ENCODE measurements around the gene SELENOO.

The SELENOO gene

DNA sequence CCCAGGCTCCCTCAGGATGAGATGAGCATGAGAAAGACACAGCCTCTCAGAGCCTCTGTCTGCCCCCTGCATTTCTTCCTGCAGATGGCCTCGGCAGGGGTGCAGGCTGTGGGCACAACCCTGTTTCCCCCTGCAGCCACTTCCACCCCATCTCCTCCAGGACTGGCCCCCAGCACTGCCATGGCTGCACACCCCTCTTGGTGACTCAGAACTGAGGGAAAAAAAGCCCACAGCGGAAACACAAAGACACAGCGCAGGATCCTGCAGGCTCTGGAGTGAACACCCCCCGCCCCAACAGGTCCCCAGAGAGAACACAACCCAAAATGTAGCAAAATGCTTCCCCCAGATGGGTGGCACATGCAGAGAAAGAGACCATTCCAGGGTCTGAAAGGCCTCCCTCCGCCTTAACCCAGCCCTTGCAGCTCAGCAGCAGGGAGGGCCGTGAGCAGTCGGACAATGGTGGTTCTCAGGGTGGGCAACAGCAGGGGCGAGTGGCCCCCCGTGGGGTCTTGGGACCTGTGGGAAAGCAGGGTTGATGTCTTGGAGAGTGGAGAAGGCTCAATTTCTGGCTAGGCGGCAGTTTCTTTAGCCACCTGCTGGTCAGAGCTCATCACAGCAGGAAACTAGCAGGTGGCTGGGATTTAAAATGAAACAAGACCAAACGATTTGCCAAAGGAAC is 36.1 kb downstream of the SELENOO start:
- peak; percentile 45 for DNase-seq (ENCODE audit: low spot score)

DNA sequence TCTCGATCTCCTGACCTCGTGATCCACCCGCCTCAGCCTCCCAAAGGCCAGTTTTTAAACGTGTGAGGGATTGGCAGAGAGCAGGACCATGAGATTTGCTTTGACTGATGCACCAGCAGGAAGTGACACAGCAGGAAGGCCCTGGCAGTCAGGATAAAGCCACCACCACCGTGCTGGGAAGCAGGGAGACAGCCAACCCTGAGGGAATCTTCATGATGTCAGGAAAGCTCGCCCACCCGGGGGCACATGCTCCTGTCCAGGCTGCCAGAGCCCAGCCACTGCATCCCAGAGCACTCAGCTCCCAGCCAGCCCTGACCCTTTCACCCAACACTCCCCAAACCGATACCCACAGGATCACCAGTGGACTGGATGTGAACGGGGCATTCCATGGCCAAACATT is 37.9 kb downstream of the SELENOO start:
- no peak for DNase-seq (ENCODE audit: low spot score)

DNA sequence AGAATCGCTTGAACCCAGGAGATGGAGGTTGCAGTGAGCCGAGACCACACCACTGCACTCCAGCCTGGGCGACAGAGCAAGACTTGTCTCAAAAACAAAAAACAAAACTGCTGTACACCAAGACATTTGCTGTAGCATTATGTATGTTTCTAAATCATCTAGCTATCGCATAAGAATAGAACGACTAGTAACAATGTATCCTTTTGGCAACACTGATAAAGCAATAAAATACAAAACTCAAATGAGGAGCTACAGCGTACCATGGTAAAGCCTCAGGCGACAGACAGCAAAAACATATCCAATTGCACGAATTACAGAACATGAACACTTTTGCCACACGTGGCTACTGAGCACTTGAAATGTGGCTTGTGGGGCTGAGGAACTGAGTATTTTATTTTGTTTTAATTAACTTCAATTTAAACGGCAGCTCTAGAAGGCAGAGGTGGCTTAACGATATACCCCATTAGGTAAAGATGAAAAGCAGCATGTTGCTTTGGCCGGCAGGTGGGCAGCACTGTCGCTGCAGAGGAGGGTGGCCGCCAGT is 41.7 kb downstream of the SELENOO start:
- DNase-seq (ENCODE audit: low spot score): no peak

DNA sequence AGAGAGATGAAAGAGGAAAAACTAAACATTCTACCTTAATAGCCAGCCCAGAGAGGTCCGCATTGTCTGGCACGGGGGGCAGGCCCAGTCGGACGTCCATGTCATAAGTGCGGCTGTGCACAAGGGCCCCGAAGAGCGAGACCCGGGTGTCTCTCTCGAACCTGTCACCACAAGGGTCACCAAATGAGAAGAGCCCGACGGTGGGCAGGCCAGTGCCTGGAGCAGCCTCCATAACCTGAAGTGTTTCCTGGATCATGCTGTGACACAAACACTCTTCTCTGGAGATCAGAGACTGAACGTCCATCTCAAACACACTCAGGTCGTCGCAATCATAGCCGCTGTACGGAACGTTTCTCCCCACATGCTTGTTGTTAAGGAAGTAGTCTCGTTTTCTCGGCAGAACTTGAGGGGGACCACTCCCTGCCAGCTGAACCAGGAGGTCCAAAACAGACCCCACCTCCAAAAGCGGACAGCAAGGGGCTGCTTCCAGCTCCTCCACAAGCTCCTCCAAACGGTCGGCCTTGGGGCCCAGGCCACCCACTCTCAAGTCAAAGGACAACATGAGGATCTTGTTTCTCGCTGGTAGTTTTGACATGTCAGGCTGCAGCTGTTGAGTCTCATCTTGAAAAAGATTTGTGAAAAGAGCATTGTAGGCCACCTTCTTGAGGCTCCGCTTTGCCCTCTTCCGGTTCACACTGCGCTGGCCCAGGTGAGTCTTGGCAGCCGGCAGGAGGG is 43.0 kb downstream of the SELENOO start:
- DNase-seq (ENCODE audit: low spot score): no peak

DNA sequence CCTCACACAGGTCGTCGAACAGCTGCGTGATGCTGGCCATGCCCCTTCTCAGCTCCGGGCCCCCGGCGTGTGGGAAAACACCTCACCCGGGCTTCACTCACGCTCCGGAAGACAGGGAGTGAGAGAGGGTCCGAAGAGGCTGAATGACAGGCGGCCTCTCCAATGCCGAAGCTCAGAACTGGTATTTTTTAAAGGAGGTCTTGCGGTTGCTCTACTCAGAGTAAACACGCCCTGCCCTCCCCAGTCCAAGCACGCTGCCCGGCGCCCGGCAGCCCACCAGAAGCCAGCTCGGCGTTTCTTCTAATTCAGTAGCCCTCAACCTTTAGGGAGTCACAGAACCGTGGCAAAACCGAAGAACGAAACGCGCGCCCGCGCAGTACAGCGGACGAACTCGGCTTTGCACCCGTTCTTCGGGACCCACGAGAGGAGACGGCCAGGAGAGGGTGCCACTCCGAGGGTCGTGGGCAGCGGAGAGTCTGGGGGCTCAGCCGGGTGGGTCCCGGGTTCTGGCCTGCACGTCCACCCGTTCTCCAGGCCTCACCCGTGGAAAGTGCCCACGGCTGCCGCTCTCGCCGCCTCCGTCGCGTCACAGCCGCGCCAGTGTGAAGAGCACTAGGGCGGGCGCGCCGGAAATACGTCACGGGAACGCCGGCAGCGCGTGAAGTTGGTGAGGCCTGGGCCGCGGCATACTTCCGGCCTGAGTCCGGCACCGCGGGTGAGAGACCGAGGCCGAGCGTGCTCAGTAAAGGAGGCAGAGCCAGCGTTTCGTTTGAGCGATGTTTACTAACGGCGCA is 43.8 kb downstream of the SELENOO start, which contains the start of gene TUBGCP6:
TSS of gene TUBGCP6 (minus strand) at position 604 of the 794 bp plus-strand sequence. CDS start at position 40, 564 bp downstream.
- DNase-seq (ENCODE audit: low spot score): peak; percentile 96

DNA sequence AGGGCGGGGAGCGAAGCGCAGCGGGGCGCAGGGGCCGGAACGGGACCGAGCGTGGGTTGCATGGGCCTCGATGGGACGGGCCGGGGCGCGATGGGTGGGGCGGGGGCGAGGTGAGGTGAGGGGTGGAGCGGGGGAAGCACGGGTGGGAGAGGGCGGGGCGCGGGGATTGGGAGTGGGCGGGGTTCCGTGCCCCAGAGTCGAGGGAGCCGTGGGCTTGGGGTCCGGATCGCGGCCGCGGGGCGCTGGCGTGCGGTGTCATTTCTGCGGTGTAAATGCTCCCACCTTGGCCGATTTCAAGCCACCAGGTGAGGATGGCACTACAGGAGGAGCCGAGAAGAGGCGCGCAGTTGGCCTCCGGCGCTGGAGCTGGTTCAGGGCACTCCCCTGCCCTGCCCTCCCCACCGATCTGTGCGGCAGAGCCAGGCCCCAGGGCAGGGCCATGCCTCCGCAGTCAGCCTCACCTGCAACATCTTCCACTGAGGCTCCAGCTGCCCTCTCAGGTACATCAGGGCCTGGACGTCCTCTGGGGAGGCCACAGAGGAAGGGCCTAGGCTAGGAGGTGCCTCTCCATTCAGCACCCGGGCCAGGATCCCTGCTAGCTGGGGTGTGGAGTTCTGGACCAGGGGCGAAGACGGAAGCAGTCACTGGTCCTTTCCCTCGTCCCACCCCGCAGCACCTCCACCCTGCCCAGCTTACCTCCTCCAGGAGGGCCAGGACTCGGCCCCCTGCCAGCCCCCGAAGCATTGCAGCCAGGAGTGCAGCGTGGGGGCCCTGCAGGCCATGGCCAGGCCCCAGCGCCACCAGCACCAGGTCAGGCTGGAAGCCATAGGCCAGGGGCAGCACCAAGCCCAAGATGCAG is 44.6 kb downstream of the SELENOO start:
- no peak for DNase-seq (ENCODE audit: low spot score)

DNA sequence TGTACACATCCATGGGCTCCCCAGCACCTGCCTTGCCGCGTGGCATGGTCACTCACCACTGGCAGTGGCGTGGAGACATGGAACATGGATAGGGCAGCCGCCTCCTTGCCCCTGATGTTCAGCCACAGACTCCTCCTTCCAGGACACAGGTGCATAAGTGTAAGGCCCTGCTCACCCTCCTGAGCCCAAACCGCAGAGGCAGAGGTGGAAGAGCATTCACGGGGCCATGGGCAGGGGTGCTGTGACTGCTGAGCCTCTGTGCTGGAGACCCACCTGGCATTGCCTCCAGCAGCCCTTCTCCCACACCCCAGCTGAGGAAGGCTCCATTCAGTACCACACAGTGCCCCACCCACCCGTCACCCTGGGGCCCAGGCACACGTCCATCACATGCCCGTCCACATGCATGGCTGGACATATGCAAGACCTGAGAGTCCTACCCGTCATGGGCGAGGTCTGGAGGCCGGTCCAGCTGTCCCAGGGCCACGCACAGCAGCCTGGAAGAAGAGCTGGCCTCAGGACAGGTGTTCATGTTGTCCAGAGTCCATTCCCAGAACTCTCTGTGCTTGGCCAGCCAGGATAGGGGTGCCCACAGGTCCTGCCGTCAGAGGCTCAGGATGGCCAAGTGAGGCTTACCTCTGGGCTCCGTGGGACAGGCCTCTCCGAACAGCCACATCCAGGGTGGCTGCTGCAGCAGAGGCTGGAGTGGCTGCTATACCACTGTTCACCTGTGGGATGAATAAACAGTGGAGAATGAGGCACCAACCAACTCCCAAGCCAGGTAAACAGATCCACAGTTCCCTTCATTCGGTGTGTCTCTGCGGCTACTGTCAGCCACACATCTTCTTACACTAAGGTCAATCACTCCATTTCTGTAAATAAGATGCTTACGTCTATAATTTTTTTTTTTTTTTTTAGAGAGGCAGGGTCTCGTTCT is 45.7 kb downstream of the SELENOO start:
- DNase-seq (ENCODE audit: low spot score): no peak

DNA sequence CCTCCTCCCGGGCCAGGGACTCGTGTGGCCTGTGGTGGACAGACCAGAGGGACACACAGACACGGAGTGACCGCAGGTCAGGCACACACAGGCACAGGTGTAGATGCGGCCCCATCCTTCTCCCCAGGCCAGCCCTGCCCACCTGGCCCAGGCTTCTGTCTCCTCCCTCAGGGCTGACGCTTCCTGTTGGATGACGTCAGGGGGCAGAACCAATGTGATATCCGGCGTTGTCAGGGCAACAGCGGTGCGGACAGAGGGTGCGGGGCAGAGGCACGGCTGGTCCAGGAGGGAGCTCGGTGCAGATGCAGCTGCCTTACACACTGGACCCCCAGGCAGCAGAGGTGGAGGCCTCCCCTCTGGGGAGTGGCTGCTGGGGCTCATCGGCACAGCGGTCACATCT is 46.9 kb downstream of the SELENOO start:
- no peak for DNase-seq (ENCODE audit: low spot score)

DNA sequence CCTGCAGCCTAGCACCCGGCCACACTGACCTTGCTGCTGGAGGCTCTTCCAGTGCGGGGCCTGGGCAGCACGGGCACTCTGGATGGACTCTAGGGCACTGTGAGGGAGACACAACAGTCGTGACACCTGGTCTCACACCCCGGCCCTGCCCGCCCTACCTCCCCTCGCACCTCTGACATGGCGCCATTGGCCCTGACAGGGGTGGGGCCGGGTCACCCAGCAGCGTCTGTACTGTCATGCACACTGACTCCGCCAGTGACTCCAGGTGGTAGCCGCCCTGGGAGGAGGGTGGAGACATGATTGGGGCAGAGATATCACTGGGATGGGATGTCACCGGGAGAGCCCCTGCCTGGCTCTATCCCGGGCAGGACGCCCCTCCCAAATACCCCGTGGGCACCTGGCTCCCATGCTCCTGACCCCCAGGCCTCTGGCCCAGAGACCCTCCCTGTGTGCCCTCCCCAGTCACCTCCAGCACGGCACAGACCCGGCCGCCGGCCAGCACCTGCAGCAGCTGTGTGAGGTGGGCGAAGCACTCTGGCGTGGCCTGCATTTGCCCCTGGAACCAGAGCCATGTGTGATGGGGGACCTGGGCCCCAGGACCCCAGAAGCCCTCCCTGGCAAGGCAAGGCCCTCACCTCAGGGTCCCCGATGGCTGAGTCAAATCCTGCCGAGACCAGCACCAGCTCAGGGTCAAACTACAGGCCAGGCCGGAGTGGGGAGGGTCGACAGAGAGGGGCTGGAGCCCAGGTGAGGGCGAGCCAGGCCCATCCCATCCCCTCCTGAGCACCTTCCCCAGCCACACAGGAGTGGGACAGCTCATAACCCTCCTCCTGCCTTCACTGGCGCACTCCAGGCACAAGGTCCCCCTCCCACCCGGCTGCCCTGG is 47.6 kb downstream of the SELENOO start:
- no peak for DNase-seq (ENCODE audit: low spot score)

DNA sequence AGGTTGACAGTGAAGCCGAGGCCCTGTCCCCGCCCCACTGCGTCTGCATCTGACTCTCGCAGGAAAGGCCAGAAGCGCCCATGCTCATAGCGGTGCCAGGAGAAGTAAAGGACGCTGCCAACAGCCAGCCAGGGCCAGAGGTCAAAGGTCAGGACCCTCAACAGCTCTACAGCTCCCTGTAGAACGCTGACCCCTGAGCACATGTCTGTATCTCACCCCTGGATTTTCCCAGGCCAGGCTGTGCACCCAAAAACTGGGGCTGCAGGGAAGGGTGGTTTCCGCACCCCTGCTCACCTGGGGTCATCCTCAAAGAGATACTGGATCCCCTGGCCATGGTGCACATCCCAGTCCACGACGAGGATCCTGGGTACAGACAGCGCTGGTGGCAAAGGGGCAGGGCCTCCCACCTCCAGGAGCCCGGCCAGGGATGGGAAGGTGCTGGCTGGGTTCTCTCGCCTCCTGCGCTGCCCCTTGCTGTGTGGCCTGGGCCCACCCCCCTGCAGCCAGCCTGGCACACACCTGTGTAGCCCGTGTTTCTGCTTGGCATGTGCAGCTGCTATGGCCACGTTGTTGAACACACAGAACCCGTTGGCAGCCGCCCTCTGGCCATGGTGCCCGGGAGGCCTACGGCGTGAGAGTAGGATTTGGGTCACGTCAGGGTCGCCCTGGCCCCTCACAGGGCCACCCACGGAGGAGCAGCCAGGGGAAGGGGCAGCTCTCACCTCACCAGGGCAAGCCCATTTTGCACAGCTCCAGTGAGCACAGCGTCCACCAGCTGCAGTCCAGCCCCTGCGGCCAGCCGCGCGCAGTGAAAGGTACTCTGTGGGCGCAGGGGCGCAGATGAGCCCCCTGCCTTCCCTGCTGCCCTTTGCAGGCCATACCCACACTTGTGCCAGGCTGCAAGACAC is 48.8 kb downstream of the SELENOO start:
- no peak for DNase-seq (ENCODE audit: low spot score)

DNA sequence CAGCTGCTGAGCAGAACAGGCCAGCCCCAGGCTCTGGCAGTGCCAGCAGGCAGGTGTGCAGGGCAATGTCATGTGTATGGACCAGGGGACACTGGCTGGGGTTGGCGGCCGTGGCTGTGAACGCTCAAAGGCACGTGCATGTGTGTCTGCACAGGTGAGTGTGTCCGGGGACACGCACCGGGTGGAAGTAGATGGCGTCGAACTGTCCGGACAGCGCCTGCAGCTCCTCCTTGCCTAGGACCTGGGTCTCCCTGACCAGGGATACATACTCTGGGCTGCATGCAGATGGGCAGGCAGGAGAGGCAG is 49.4 kb downstream of the SELENOO start:
- DNase-seq (ENCODE audit: low spot score): no peak

DNA sequence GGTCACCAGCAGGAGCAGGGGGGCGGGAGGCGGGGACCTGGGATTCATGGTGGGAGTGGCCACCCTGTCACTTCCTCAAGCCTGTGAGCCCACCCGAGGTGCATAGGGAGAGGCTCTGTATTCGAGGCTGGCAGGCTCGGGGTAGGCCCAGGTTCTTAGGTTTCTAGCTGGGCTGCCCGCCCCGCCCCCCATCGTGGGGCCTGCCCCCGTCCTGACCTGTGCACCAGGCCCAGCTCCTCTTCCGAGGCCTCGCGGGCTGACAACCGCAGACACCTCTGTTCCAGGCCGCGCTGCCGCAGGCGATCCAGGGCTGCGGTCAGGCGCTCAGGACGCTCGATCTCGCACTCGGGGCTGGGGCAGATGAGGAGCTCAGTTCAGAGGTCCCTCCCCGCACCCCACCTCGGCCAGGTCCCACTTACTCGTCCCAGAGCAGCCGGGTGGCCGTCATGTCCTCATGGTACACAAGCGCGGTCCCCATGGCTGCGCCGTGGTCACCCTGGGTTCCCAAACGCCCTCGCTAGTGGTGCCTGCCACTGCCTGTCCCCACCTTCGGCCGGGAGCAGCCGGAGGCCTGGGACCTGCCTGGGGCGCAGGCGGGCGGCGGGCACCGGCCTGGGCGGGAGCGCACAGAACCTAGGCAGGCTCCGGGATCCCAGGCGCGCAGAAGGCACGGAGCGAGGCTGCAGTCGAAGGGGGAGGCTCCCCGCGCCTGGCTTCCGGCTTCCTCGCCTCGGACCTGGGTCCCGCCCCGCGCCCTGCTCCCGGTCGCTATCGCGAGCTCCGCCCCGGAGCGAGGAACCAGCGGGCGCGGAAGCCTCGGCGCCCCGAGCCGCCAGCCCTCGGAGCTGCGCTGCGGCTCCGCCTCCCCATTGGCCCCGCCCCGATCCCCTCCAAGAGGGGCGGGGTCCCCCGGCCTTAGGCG is 50.0 kb downstream of the SELENOO start, which contains the start of gene HDAC10:
TSS of gene HDAC10 (minus strand) at position 711 of the 922 bp plus-strand sequence. CDS start at position 478, 233 bp downstream.
- peak; percentile 91 for DNase-seq (ENCODE audit: low spot score)

DNA sequence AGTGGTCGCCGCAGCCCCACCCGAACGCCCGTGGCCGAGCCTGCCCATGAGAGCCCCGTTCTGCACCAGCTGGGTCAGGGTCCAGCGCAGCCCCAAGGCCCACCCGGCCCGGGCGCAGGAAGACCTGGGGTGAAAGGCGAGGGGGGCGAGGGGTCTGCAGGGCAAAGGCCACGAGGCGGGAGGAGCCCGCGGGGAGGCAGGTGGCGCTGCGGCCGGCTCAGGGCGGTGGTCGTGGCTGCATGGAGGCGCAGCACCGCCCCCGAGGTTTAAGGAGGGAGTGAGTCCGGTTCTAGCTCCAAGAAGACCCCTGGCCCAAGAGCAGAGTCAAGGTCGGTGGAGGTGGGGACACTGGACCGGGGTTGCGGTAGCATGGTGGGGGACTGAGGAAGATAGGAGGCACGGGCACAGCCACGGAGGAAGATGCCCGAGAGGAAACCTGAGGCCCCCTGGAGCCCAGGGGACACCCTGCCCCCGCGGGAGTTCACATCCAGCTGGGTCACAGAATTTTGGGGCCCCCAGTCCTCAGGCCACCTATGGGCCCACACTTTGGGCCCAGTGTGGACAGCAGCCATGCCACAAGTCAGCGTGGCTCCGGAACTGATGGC is 50.8 kb downstream of the SELENOO start:
- DNase-seq (ENCODE audit: low spot score): no peak

DNA sequence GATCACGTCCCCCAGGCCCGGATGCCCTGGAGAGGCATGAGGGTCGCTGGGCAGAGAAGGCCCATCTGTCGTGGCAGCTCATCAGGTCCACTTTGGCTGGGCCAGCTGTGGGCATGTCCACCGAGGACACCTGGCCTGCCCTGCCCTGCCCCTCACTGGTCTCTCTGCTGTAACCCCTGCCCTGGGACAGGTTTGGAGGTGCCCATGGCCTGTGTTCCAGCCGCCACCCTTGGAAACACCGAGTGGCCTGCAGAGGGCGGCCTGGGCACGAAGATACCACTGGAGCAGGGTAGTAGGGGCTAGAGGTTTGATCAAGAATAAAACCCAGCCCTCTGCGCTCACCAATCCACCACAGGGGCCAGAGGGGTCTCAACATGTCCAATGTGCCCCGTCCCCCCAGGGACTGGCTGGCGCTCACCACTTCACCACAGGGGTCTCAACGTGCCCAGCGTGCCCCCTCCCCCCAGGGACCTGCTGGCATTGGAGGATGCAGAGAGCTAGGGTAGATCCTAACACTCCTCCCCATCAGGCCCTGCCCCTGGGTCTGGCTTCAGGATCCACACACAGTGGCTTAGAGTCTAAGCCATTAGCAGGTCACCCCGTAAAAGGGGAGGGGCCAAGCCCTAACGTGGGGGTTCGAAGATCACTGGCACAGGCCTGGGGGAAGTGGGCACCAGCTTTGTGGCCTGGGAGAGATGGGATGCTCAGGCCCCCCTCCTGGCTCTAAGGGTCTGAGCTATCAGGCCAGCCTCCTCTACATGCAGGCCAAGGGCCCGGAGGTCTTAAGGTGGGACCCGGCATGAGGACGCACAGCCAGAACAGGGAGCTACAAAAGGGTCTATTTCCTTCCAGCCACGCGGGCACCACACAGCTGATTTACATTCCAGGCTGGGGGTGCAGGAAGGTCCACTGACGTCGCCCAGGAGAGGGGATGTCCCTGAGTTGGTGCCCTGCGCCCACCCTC is 51.6 kb downstream of the SELENOO start:
- peak; percentile 89 for DNase-seq (ENCODE audit: low spot score)

DNA sequence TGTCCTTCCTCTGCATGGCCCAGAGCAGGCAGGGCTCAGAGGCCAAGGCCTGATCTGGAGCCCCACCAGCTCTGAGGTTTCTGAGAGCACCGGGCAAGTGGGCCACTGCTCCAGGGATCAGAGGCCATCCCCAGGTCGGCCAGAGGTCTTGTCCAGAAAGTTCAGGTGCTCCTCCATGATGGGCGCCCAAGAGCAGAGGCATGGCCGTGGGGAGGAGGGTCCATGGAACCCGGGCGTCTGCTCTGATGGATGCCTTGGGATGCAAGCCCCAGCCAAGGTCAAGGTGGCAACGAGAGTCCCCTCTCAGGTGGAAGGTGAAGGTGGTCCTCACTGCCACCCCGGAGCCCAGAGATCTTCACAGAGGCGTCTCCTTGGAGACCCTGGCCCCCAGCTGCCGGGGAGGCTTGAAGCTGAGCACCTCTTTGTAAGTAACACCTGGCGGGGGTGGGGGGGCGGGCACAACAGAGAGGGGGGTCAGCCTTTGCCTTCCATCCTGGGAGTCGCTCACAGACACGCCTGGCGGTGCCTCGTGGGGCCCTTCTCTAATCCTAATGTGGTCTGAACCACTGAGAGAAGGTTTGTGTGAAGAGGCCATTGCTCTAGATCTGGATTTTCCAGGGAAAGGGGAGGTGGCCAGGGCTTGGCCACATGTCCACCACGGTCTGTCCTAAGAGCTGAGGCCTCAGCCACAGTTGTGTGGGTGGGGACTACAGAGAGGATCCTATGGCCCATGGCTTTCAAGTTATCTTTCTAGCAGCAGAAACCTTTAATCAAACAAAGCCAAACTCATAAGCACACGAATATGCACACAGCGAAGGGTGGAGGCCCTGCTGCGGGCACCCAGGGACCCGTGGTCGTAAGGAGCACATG is 52.5 kb downstream of the SELENOO start:
- DNase-seq (ENCODE audit: low spot score): no peak

Measured in hepatic stellate cell (primary cell).